NCI-H510A (cell line): ENCODE results near the gene GPC5.
"Not testable (repeated sequence)": the region's sequence is repeated elsewhere in the genome, so short reads cannot be mapped to it uniquely, and the experiment has no call there.

Source experiments
- DNase-seq: peaks from one replicate; lab custom pipeline; 2025; lab: John Stamatoyannopoulos, UW

Gene GPC5

DNA sequence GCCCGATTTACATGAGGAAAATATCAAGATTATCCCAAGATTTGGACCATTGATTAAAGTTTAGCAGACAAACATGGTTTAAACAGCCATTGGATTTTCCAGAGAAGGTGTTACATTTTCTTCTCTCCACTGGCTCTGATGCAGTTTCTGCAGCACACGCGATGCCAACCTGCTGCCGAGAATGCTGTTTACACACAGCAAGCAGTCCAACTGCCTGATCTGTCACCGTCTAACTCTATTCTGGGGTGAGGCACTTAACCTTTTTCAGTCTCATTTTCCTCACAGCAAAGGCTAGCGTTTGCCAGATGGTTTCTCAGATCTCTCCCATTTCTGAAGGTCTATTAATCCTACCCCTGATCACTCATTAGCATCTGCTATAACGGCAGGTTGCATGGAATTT lies 1064.7 kb downstream of the GPC5 start:
- DNase-seq = no peak

DNA sequence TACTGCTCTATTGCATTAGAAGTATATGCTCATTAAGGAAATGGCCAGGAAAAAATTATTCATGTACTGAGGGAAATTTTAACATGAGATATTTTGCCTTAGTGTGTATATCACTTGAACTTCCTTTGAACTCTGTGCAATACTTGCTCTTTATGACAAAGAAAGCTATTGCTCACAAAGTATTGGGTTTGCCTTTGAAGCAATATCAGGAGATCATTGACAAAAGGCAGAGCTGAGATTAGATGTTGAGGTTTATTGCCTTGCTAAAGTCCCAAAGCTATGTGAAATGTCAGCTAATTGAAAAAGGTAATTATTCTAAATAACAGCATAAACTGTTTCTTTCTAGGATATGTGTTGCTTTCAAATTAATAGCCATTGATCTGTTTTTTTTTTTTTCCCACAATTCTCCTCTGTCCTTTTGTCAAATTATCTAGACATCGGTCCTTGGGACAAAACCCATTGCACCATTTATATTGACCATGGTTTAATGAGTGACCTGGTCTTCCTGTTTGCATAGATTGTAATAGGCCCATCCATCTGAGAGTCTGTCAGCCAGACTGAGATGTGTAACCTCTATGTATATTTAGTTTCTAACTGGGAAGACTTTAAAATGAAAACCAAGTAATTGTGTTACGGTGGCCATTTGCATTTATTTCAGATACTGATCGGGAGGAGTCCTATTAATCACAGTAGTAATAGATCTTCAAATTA lies 1075.5 kb downstream of the GPC5 start:
- DNase-seq = no peak

DNA sequence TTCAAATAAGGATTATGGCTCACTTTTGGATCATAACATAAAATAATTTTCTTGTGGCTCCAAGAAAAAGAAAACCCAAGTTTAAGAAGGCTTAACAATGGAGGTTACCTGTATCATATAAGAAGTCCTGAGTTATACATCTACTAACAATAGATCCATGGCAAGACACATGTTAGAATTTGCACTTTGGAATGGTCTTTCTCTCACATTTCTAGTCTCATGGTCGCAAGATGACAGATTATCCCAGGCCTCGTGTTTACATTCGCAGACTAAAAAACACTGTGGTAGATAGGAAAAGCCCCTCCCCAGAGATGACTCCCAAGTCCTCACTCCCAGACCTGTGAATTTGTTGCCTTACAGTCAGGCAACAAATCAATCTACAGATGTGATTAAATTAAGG lies 1082.0 kb downstream of the GPC5 start:
- no peak for DNase-seq

DNA sequence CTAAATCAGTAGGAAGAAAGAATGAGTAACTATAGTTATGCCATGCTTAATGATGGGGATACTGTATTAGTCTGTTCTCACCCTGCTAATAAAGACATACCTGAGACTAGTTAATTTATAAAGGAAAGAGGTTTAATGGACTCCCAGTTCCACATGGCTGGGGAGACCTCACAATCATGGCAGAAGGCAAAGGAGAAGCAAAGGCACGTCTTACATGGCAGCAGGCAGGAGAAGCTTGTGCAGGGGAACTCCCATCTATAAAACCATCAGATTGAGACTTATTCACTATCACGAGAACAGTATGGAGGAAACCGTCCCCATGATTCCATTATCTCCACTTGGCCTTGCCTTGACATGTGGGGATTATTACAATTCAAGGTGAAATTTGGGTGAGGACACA lies 1084.4 kb downstream of the GPC5 start:
- DNase-seq = not testable (repeated sequence)

DNA sequence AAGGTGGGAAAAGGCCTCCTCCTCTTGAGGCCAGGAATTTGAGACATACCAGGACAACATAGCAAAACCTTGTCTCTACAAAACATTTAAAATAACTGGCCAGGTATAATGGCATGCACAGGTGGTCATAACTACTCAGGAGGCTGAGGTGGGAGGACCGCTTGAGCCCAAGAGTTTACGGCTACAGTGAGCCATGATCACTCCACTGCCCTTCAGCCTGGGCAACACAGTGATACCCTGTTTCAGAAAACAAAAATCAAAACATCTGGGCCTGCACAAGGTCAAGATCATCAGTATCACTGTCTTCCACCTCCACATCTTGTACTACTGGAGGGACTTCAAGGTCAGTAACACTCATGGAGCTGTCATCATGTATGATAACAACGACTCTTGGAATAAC lies 1085.5 kb downstream of the GPC5 start:
- DNase-seq = no peak

DNA sequence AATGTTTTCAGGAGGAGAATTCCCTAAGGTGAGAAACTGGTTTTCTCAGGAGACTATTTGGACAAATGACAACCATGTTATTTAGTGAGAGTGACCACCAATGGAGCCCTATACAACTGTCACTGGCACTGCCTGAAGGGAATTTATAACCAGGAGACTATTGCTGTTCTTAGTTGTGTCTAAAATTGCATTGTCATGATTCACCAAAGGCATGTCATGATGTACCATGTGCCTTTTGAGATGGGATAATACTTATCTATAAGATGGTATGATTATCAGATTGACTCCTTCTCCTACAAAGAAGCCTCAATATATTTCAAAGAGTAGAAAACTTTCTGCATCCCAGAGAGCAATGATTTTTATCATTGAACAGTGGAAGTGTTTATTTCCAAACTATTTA lies 1088.8 kb downstream of the GPC5 start:
- no peak for DNase-seq

DNA sequence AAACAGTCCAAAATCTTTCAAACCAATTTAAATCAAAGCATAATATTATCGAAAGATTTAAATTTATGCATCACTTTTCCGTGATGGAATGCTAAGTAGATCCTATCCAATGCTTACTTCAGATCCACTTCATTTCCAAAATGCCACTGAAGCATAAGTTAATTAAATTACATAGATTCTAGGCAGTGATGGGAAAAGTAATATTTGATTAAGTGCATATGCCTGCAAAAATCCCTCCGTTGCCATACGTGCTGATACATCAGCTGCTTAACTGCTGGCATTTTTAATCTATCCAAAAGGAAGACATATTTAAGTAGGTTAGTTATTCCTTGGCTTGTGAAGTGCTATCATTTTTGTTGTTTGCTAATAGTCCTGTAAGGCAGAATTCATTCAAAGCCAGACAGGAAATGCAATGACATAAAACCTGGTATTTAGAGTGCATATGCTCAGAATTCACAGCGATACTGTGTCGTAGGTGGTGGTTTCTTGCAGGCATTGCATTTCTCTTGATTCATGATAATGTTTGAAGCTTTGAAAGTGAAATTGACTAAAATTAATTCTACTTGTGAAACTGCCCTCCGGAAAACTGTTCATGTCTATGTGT lies 1089.9 kb downstream of the GPC5 start:
- no peak for DNase-seq

DNA sequence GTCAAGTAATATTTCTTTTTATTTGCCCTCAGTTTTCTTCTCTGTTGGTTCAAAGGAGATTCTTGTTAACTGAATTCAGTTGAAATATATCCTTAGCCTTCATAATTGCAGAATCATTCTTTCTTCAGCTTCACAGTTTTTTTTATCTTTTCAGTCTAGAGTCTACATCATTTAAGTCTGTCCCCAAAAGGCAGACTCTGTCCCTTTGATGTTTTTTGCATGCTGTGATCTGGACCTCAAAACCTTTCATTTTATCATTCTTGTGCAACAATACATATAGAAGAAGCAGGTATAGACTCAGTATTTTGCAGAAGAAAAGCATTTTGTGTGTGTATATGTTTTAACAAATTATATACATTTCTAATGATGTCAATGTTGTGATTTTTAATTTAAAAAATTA lies 1093.4 kb downstream of the GPC5 start:
- no peak for DNase-seq

DNA sequence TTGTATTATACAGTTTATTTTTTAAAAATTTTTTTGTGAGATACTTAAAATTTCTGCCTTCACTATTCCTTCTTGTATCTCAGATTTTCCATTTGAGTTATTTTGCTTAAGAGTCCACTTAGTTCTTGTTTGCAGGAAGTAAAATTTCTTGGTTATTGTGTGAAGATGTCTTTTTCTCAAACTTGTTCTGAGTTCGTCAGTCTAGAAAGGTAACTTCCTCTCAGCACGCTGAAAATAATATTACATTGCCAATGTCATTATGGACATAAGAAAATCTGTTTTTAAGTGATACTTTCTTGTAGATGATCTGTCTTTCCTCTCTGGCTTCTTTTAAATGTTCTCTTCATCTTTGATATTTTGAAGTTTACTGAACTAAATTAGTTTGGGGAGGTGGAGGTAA lies 1096.5 kb downstream of the GPC5 start:
- no peak for DNase-seq

DNA sequence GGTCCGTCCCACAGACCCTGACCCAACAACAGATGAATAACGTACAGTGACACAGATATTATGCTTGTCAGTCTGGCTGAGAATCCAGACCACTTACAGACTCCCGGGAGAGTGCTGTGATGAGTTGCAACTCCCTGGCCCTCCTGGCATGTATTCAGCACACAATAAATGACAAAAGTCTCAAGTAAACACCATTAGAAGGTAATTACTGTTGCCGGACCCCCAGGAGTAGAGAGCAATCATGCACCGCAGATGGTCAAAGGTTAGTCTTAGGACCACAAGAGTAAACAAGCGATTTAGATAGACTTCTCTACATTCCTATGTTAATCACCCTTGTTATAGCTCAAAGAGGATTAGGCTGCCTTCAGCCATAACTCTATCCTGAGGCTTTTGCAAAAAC lies 1101.8 kb downstream of the GPC5 start:
- no peak for DNase-seq

DNA sequence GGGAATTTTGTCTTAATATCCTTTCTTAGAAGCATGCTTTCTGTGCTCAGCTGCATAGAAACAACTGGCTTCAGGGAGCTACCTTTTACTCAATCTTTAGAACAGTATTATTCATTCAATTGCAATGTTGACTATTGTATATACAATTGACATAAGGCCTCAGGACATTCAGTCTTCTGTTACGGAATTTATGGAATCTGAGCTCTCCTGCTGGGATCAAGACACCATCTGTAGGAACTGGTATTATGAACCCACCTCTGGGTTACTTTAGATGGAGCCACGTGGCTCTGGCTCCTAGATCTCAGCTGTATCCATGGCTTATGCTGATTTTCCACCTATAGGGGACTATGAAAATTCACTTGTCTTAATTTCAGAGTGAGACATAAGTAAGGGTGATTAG lies 1112.0 kb downstream of the GPC5 start:
- no peak for DNase-seq

DNA sequence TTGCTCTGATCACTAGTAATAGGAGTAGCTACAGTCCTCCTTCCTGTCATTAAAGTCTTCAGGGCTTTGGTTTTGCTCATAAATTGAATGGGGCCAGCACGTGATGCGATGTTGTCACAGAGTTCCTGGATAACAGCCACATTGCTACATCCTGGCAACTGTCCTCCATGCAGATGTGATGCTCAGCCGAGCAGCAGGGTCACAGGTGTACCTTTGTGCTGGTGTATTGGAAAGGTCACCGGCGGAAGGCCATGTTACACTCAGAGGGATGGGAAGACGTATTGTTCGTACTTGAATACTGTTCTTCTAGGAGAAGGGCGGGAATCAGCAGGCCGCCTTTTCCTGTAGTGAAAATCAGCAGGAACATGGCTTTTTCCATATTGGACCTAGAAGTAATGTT lies 1114.4 kb downstream of the GPC5 start:
- DNase-seq = no peak

DNA sequence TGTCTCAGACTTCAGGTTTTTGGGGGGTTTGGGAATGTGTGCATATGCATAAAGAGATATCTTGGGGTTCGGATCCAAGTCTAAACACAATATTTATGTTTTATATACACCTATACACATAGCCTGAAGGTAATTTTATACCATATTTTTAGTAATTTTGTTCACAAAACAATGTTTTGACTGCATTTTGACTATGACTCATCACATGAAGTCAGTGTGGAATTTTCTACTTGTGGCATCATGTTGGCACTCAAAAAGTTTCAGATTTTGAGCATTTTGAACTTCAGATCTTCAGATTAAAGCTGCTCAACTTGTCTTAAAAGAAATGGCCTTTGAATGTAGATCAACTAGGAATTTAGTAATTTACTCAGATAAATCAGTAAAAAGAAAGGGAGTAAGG lies 1115.3 kb downstream of the GPC5 start:
- no peak for DNase-seq

DNA sequence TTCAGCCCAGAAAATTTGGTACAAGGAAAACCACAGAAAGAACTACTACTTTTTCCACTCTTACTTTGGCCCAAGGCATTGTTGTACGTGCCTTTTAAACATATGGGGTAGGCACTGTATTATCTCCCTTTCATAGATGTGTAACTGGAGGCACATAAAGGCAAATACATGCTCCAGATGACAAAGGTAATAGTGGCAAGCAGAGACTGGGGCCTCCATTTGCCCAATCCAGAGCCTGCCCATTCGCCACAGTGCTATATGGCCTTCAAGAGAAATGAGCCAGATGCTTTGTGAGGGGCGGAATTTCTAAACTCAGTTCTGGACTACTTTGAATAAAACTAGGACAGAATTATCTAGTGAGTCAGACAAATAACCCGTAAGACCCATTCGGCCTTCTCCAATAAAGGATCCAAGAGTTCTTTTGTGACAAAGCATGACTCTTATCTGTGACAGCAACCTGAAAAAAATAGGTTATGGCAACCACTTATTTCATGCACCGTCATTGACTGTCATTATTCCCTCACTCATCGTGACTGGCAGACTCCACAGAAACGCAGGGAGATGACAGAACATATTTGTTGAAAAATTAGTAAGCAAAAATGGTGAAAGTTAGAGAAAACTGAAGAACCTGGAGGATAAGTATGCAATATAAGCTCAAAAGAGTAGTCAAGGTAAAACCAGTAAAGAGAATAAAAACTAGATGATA lies 1116.2 kb downstream of the GPC5 start:
- no peak for DNase-seq

DNA sequence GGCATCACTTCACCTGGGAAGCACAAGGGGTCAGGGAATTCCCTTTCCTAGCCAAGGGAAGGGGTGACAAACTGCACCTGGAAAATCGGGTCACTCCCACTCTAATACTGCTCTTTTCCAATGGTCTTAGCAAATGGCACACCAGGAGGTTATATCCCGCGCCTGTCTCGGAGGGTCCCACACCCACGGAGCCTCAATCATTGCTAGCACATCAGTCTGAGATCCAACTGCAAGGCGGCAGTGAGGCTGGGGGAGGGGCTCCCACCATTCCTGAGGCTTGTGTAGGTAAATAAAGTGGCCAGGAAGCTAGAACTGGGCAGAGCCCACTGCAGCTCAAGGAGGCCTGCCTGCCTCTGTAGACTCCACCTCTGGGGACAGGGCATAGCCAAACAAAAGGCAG lies 1118.5 kb downstream of the GPC5 start:
- not testable (repeated sequence) for DNase-seq

DNA sequence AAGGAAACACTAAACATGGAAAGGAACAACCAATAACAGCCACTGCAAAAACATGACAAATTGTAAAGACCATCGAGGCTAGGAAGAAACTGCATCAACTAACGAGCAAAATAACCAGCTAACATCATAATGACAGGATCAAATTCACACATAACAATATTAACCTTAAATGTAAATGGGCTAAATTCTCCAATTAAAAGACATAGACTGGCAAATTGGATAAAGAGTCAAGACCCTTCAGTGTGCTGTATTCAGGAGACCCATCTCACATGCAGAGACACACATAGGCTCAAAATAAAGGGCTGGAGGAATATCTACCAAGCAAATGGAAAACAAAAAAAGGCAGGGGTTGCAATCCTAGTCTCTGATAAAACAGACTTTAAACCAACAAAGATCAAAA lies 1120.2 kb downstream of the GPC5 start:
- DNase-seq = not testable (repeated sequence)

DNA sequence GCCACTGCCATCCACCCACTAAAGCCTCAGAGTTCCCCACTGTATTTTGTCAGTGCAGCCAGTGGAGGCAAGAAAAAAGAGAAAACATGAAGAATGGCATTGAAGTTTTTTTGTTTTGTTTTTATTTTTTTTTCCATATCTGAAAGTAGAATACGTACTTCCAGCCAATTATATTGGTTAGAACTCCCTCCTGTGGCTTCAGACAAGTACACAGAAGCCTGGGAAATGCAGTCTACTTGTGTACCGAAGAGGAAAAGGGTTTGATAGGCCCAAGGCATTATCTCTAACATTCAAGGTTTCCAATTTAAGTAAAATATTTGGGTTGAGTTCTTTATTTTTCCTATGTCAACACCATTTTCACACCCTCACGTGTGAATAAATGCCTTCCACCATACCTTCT lies 1131.9 kb downstream of the GPC5 start:
- DNase-seq = no peak

DNA sequence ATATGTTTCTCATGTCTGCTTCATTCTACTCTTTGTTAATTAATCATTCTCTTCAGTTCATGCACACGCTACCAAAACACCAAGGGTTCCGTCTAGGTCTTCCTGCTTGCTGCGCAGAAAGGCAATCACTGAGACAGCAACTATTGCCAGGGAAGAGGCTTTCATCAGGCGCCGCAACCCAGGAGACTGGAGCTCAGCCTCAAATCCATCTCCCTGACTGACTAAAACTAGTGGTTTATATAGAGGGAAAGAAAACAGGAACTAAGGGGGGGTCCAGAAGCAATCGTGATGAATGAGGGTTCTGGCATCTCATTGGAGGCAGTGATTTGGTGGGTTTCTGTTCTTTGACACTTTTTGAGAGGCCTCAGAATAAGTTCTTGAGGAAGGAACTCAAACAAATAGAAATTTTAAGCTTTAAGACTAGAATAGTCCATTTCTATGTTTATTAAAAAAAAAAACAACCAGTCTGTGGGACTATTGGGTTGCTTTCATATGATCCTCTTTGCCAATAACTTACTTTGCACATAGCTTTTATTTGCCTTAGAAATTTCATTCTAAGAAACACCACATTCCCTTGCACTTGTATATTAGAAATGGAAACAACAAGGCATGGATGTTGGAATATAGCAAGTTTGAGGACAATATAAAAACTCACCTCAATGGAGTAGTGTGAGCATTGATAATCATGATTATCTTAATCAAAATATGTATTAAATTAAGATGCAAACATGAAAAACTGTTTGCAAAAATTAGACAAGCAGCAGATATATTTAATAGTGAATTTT lies 1137.0 kb downstream of the GPC5 start:
- no peak for DNase-seq

DNA sequence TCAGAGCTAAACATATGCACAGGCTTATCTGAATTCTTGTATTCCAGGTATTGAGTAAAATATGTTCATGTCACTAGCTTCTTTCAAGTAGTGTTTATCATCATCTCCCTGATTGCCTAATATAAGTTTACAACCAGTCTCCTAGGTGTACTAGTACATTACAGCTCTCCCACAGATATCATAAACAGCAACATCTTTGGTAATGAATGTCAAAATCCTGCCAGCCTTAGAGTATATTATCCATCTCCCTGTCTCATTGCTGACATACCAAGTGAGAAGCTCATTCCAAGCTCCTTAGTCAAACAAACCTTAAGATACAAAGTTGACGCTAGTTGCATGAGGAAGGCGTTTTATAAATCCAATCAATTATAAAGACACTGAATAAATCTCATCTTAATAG lies 1139.0 kb downstream of the GPC5 start:
- DNase-seq = no peak

DNA sequence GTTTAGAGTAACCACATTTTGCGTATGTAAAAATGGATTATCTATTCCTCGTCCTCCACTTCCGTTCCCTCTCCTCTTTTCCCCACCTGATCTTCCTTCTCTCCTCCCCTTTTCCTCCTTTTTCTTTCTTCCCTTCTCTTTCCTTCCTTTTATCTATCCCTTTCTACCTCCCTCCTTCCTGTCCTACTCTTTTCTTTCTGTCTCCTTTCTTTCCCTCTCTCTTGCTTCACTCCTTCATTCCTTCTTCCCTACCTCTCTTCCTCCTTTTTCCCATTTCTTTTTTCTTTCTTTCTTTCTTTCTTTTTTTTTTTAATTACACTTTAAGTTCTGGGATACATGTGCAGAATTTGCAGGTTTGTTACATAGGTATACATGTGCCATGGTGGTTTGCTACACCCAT lies 1139.7 kb downstream of the GPC5 start:
- no peak for DNase-seq

DNA sequence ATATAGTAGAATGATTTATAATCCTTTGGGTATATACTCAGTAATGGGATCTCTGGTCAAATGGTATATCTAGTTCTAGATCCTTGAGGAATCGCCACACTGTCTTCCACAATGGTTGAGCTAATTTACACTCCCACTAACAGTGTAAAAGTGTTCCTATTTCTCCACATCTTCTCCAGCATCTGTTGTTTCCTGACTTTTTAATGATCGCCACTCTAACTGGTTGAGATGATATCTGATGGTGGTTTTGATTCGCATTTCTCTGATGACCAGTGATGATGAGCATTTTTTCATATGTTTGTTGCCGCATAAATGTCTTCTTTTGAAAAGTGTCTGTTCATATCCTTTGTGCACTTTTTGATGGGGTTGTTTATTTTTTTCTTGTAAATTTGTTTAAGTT lies 1140.7 kb downstream of the GPC5 start:
- not testable (repeated sequence) for DNase-seq

DNA sequence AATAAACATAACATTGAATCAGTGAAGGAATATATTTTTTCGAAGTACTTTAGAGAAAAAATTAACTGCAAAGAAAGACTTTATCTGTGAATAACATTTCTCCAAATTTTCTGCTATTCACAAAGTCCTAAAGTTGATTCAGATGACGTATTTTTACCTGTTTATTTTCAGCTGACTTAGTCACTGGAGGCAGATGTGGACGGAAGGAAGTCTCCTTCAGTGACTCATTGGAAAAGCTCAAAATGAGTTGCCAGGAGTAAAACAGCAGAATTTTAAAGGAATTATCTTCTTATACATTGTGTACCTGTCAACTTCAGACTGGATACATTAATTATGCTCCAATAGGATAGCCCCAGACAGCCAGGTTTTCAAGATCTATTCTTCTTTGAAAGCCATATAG lies 1148.8 kb downstream of the GPC5 start:
- DNase-seq = no peak

DNA sequence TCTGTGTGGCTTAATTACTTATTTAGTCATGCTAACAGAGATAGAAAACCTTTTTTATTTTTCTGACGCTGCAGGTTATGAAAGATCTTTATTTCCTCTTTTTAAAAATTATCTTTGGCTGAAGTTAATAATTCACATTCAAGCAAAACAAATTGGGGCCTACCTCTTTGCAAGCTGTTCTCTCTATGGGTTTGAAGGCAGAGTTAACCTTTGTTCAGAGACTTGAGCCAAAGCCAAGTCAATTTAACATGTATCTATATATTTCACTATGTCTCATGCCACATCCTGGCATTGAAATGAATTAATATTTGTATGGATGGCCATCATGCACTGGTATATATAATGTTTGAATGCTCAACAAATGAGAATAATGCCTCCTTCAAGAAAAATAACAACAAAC lies 1150.9 kb downstream of the GPC5 start:
- DNase-seq = no peak
